ENCODE results near the gene C2CD3. TPM values are rescaled to one million over a fixed set of nuclear protein-coding genes. Genes with fewer than 3 reads are reported as not detected.

The C2CD3 gene
- total RNA-seq, 4 donors from 2014 or later: 16.8 to 50.3 (median 29.0) TPM

- no peaks in the 10 kb centered on the region for H3K27me3 ChIP-seq
- H3K27ac ChIP-seq: no peak overlapping the region
- H3K4me1 ChIP-seq: no peaks in the 10 kb centered on the region
- TF ChIP-seq POLR2A (IDR thresholded peaks at IDR 0.05): no peak
- no peak for TF ChIP-seq CTCF (IDR thresholded peaks at IDR 0.05)
- peaks cover 0 to 17% (median 0%) of the 10 kb centered on the region in 3 donors for H3K36me3 ChIP-seq
- DNase-seq: no peak
- H3K9me3 ChIP-seq: no peaks in the 10 kb centered on the region
- H3K4me3 ChIP-seq: no peak overlapping the region
Observed at GRCh38 chr11:74159642-74160041, 11.2 kb downstream of the C2CD3 start.

DNA sequence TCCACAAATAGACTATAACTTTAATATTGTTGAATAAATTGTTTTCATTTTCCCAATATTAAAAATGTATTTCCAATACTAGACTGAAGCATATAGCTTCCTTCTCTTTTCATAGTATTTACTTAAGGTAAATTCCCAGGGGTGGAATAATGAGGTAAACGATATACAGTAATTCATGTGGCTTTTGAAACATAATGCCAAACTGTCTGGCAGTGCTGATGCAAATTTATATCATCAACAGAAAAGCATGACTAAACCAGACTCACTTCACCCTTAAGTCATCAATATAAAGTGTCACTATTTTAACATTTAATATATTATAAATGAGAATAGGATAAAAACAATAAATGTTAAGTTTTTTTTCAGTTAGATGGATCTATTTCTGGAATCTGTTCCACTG lies 13.6 kb downstream of the C2CD3 start:
- Histone ChIP-seq H3K27ac (no peak overlapping the region), H3K4me1 (no peaks in the 10 kb centered on the region), H3K9me3 (no peaks in the 10 kb centered on the region), H3K27me3 (no peaks in the 10 kb centered on the region), H3K36me3 (peaks cover 0 to 5% (median 0%) of the 10 kb centered on the region in 3 donors), H3K4me3 (no peak overlapping the region)
- TF ChIP-seq POLR2A (IDR thresholded peaks at IDR 0.05) (no peak), CTCF (IDR thresholded peaks at IDR 0.05) (no peak)
- no peak for DNase-seq

DNA sequence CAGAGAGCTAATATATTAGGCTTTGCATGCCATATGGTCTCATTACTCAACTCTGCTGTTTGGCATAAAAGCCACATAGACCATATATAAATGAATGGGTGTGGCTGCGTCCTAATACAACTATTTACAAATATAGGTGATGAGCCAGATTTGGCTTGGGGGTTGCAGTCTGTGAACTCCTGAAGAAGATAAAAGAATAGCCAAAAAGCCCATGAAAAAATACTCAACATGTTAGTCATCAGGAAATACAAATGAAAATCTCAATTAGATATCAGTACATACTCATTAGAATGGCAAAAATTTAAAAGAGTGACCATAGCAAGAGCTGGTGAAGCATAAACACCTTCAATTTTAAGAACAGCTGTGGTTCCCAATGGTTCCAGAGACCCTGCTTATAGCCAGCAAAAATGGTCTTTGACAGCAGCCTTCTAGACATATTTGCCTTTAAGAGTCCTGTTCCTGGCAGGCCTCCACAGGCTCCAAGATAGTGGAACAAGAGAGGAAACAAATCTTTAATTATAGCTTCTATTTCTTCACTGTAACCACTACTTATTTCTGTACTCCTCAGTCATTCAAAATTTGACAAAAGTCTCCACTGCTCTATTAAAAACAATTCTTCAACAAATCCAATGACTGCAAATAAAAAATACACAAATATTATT lies 16.1 kb downstream of the C2CD3 start:
- no peak for DNase-seq
- no peak overlapping the region for H3K4me3 ChIP-seq

DNA sequence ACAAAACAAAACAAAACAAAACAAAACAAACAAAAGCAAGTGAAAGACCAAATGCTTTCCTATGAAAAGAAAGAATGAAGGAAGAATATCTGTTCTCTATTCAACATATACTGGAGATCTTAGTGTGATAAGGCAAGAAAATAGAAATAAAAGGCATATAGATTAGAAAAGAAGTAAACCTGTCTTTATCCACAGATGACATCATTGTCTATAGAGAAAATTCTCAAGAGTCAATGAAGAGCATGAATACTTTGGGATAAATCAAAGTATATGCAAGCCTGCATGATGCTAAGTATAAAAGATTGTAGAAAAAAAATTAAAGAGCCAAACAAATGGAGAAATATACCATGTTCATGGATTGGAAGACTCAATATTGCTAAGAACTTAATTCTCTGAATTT lies 17.6 kb downstream of the C2CD3 start:
- Histone ChIP-seq H3K27me3 (no peaks in the 10 kb centered on the region), H3K27ac (no peak overlapping the region), H3K4me1 (no peaks in the 10 kb centered on the region), H3K4me3 (no peak overlapping the region), H3K9me3 (no peaks in the 10 kb centered on the region), H3K36me3 (no peaks in the 10 kb centered on the region)
- no peak for DNase-seq
- TF ChIP-seq CTCF (IDR thresholded peaks at IDR 0.05) (no peak), POLR2A (IDR thresholded peaks at IDR 0.05) (no peak)

More for the DNA sequence above, 16.1 kb downstream of the C2CD3 start:
- H3K27ac ChIP-seq: no peak overlapping the region
- H3K4me1 ChIP-seq: no peaks in the 10 kb centered on the region
- H3K9me3 ChIP-seq: no peaks in the 10 kb centered on the region
- H3K27me3 ChIP-seq: no peaks in the 10 kb centered on the region
- no peak for TF ChIP-seq POLR2A (IDR thresholded peaks at IDR 0.05)
- no peak for TF ChIP-seq CTCF (IDR thresholded peaks at IDR 0.05)
- peaks cover 0 to 5% (median 0%) of the 10 kb centered on the region in 3 donors for H3K36me3 ChIP-seq

GRCh38 chr11:74147199-74147929 lies 23.4 kb downstream of the C2CD3 start:
- H3K27ac ChIP-seq: no peak overlapping the region
- no peaks in the 10 kb centered on the region for H3K27me3 ChIP-seq
- H3K36me3 ChIP-seq: no peaks in the 10 kb centered on the region
- no peak for TF ChIP-seq POLR2A (IDR thresholded peaks at IDR 0.05)
- no peak for TF ChIP-seq CTCF (IDR thresholded peaks at IDR 0.05)
- H3K4me1 ChIP-seq: no peaks in the 10 kb centered on the region
- H3K9me3 ChIP-seq: no peaks in the 10 kb centered on the region
- no peak for DNase-seq
- no peak overlapping the region for H3K4me3 ChIP-seq
